Epithelial cell of esophagus (primary cell): ENCODE data around the gene DIABLO.

Experiments
- DNase-seq: peaks from one replicate; pipeline ENCODE4 v3.0.0; 2010; ENCODE audit warnings: low read depth
- H3K4me3 ChIP-seq: 2 replicates; pipeline ENCODE4 v1.5.1; 2011; ENCODE audit warnings: mild to moderate bottlenecking, low read length, control low read depth
- TF ChIP-seq, protein P1 (sequence below): IDR thresholded peaks from 2 replicates; pipeline ENCODE4 v1.5.1; 2011; ENCODE audit warnings: low read depth, mild to moderate bottlenecking, low read length, control low read depth, inconsistent platforms; ENCODE audit not compliant: insufficient read depth; ENCODE audit errors: missing control alignments

The DIABLO gene

DNA sequence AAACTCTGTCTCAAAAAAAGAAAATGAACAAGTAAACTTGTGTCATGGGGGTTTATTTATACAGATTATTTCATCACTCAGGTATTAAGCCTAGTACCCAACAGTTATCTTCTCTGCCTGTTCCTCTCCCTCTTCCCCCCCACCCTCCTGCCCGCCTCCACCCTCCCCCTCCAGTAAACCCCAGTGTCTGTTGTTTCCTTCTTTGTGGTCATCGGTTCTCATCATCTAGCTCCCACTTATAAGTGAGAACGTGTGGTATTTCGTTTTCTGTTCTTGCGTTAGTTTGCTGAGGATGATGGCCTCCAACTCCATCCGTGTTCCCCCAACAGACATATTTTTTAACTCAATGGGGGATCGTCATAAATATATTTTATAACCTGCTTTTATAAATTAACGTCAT, 64.2 kb downstream of the DIABLO start:
- no peak for DNase-seq
- TF ChIP-seq, protein P1, sequence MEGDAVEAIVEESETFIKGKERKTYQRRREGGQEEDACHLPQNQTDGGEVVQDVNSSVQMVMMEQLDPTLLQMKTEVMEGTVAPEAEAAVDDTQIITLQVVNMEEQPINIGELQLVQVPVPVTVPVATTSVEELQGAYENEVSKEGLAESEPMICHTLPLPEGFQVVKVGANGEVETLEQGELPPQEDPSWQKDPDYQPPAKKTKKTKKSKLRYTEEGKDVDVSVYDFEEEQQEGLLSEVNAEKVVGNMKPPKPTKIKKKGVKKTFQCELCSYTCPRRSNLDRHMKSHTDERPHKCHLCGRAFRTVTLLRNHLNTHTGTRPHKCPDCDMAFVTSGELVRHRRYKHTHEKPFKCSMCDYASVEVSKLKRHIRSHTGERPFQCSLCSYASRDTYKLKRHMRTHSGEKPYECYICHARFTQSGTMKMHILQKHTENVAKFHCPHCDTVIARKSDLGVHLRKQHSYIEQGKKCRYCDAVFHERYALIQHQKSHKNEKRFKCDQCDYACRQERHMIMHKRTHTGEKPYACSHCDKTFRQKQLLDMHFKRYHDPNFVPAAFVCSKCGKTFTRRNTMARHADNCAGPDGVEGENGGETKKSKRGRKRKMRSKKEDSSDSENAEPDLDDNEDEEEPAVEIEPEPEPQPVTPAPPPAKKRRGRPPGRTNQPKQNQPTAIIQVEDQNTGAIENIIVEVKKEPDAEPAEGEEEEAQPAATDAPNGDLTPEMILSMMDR: no peak
- H3K4me3 ChIP-seq: no peak overlapping the region

DNA sequence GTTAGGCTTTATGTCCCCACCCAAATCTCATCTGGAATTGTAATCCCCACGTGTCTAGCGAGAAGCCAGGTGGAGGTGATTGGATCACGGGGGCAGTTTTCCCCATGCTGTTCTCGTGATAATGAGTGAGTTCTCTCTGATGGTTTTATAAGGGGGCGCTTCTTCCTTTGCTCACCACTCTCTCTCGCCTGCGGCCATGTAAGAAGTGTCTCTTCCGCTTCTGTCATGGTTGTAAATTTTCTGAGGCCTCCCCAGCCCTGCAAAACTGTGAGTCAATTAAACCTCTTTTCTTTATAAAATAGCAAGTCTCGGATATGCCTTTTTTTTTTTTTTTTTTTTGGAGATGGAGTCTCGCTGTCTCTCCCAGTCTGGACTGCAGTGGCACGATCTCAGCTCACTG, 65.1 kb downstream of the DIABLO start:
- DNase-seq: no peak
- H3K4me3 ChIP-seq: no peak overlapping the region
- TF ChIP-seq, protein P1: no peak

DNA sequence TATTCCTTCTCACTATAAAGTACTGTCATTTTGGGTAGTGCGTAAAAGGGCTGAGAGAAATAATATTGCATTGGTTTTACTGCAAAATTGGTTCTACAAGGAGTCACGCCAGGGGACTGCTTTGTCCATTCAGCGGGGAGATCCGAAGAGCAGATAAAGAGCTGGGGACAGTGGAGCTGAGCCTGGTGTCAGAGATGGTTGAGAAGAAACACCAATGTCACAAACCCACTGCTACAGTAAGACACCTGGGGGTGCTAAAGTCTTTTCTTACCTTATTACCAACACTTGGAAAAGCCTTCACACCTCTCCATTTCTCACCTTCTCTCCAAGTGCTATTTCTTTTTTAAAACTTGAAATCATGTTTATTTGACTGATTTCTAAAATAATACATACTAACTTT, 66.0 kb downstream of the DIABLO start:
- DNase-seq: no peak
- H3K4me3 ChIP-seq: no peak overlapping the region
- TF ChIP-seq, protein P1: no peak

DNA sequence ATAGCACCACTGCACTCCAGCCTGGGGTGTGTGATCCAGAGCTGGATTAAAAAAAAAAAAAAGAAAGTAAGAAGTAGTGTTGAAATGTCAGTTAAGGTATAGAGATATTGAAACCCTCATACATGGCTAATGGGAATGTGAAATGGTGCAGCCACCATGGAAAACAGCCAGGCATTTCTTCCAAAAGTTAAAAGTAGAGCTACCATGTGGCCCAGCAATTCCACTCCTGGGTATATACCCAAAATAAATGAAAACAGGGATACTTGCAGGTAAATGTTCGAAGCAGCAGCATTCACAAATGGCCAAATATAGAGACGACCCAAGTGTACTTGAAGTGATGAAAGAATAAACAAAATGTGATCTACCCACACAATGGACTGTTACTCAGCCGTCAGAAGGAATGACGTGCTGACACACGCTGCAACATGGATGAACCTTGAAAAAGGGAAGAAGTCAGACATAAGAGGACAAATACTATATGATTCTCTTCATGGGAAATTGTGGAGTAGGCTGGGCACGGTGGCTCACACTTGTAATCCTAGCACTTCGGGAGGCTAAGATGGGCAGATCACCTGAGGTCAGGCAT, 67.1 kb downstream of the DIABLO start:
- H3K4me3 ChIP-seq: no peak overlapping the region
- peak; percentile 80 for DNase-seq
- TF ChIP-seq, protein P1: no peak
